Epithelial cell of esophagus (primary cell): Measurements from ENCODE around the gene FNDC3B.
A peak's percentile ranks its signal among the peaks of the same experiment; 100 is the strongest.

Source experiments
- DNase-seq: peaks from one replicate; pipeline ENCODE4 v3.0.0; 2010; ENCODE audit warnings: low read depth
- H3K4me3 ChIP-seq: 2 replicates; pipeline ENCODE4 v1.5.1; 2011; ENCODE audit warnings: mild to moderate bottlenecking, low read length, control low read depth
- CTCF ChIP-seq: IDR thresholded peaks from 2 replicates; pipeline ENCODE4 v1.5.1; 2011; ENCODE audit warnings: low read depth, mild to moderate bottlenecking, low read length, control low read depth, inconsistent platforms; ENCODE audit not compliant: insufficient read depth; ENCODE audit errors: missing control alignments

The FNDC3B gene

GRCh38 chr3:172378439-172378838 is 339.1 kb downstream of the FNDC3B start:
- no peak overlapping the region for H3K4me3 ChIP-seq
- no peak for TF ChIP-seq CTCF

DNA sequence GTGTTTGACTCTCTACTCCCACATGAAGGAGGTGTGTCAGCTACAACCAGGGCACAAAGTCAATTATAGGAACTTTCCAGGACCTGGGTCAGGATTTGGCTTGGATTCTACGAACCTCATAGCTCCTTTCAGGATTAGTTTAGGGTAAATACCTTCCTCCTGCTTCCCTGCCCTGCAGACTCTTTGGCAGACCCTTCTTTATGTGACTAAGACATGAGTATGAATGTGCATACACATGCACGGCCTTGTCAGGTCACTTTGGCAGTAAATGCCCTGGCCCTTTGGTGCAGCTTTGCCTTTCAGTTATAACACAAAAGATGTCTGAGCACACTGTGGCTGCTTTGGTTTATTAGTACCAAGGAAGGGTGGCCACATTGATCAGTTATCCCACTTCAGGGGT is 340.0 kb downstream of the FNDC3B start:
- no peak overlapping the region for H3K4me3 ChIP-seq
- TF ChIP-seq CTCF: no peak
- DNase-seq: no peak

More at GRCh38 chr3:172378439-172378838, 339.1 kb downstream of the FNDC3B start:
- no peak for DNase-seq

DNA sequence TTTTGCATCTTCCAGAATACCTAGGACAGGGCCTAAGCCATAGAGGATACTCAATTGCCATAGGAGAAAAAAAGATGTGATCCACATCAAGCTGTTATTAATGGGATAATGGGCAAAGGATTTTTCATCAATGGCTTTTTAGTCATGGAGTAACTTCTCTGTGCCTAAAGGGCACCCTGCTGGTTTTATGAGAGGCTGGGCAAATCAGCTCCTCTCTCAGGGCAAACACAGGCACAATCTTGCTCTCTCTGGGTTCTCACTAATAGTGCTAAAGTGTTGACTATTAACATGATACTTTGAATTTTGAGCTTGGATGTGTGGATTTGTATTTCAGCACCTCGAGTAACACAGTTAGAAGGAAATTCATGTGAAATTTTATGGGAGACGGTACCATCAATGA is 341.3 kb downstream of the FNDC3B start:
- no peak overlapping the region for H3K4me3 ChIP-seq
- DNase-seq: no peak
- TF ChIP-seq CTCF: no peak

DNA sequence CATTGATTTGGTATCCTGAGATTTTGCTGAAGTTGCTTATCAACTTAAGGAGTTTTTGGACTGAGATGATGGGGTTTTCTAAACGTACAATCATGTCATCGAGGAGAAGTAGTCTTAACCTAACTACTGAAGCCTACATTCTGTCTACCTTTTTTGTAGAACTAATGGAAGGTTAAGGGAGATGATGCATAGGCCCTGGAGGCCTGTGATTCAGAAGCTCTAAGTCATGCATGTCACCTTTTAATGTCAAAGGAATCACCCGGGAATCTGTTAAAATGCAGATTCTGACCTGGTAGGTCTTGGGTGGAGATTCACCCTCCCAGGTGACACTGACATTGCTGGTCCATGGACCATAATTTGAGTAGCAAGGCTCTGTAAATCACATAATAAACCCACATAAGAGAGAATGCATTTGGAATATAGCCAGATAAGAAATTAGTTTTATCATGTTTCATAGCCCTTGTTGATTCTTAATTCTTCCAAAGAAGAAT is 344.0 kb downstream of the FNDC3B start:
- peak; percentile 70 for DNase-seq
- H3K4me3 ChIP-seq: no peak overlapping the region
- no peak for TF ChIP-seq CTCF

- no peak for DNase-seq
- TF ChIP-seq CTCF: no peak
- no peak overlapping the region for H3K4me3 ChIP-seq
Observed at GRCh38 chr3:172384836-172385235, 345.5 kb downstream of the FNDC3B start.

DNA sequence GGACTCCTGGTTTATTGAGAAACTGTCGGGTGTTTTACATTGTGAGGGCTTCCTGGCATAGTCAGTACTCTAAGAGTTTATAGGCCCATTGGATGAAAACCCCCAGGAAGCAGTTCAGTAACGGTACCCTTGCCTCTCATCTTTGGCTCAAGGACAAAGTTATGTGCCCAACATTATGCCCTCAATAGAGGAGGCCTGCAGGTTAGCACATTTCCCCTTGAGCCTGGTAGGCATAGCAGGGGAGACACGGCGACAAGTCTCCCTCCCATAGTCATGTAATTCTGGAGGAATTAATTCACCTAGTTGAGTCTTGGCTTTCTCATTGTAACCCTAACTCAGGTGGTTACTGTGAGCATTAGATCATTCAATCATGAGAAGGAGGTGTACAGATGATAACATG is 348.4 kb downstream of the FNDC3B start:
- H3K4me3 ChIP-seq: no peak overlapping the region
- no peak for TF ChIP-seq CTCF
- DNase-seq: no peak

GRCh38 chr3:172388412-172389078 is 349.2 kb downstream of the FNDC3B start:
- TF ChIP-seq CTCF: no peak
- H3K4me3 ChIP-seq: no peak overlapping the region
- no peak for DNase-seq
